ENCODE results near the gene KLF2.

- TF ChIP-seq CTCF (IDR thresholded peaks at IDR 0.05) (no peak), POLR2A (IDR thresholded peaks at IDR 0.05) (no peak)
Measured at GRCh38 chr19:16343156-16343555, 18.5 kb downstream of the KLF2 start.

Data from esophagus squamous epithelium (tissue), 4 donors.